ENCODE results near the gene ZNF117. TPM values are rescaled to one million over a fixed set of nuclear protein-coding genes. Genes with fewer than 3 reads are reported as not detected.
"Not testable (repeated sequence)": the region's sequence is repeated elsewhere in the genome, so short reads cannot be mapped to it uniquely, and the experiment has no call there.

Gene ZNF117
- total and polyA plus RNA-seq, 2 experiments from 2014 or later = 5.4 to 10.0 TPM

GRCh38 chr7:64945503-64946175 is 45.2 kb downstream of the ZNF117 start:
- no peaks in the 10 kb centered on the region for H3K9me3 ChIP-seq (ENCODE audit: low read depth)
- no peak for DNase-seq (ENCODE audit: low read depth in 1 of 2, low spot score in 1 of 2)
- H3K4me3 ChIP-seq = no peak overlapping the region
- peaks cover 51% of the 10 kb centered on the region for H3K27me3 ChIP-seq
- H3K27ac ChIP-seq = no peak overlapping the region
- TF ChIP-seq CTCF (IDR thresholded peaks at IDR 0.05; ENCODE audit: low read depth, low read length) = no peak
- H3K36me3 ChIP-seq = no peaks in the 10 kb centered on the region
- no peaks in the 10 kb centered on the region for H3K4me1 ChIP-seq (ENCODE audit: low read depth)

GRCh38 chr7:64944667-64945502 is 46.0 kb downstream of the ZNF117 start:
- not testable (repeated sequence) for H3K27ac ChIP-seq; H3K36me3 ChIP-seq; H3K9me3 ChIP-seq (ENCODE audit: low read depth); H3K4me1 ChIP-seq (ENCODE audit: low read depth); H3K4me3 ChIP-seq
- peak in 1 of 2 donors; percentile 35 for DNase-seq (ENCODE audit: low read depth in 1 of 2, low spot score in 1 of 2)
- H3K27me3 ChIP-seq = peaks cover 43% of the 10 kb centered on the region

GRCh38 chr7:64940021-64940420 is 50.8 kb downstream of the ZNF117 start:
- H3K27ac ChIP-seq; H3K27me3 ChIP-seq; H3K4me3 ChIP-seq; DNase-seq (ENCODE audit: low read depth in 1 of 2, low spot score in 1 of 2); H3K9me3 ChIP-seq (ENCODE audit: low read depth); H3K4me1 ChIP-seq (ENCODE audit: low read depth); H3K36me3 ChIP-seq: not testable (repeated sequence)

GRCh38 chr7:64938540-64938939 is 52.3 kb downstream of the ZNF117 start:
- TF ChIP-seq CTCF (IDR thresholded peaks at IDR 0.05; ENCODE audit: low read depth, low read length) = no peak
- Histone ChIP-seq H3K27ac (no peak overlapping the region), H3K4me1 (ENCODE audit: low read depth) (no peaks in the 10 kb centered on the region), H3K9me3 (ENCODE audit: low read depth) (no peaks in the 10 kb centered on the region), H3K36me3 (no peaks in the 10 kb centered on the region), H3K4me3 (no peak overlapping the region), H3K27me3 (no peaks in the 10 kb centered on the region)
- DNase-seq (ENCODE audit: low read depth in 1 of 2, low spot score in 1 of 2) = no peak

- H3K4me3 ChIP-seq = no peak overlapping the region
- no peaks in the 10 kb centered on the region for H3K4me1 ChIP-seq (ENCODE audit: low read depth)
- H3K9me3 ChIP-seq (ENCODE audit: low read depth) = no peaks in the 10 kb centered on the region
- H3K27ac ChIP-seq = no peak overlapping the region
- H3K27me3 ChIP-seq = no peaks in the 10 kb centered on the region
- no peak for DNase-seq (ENCODE audit: low read depth in 1 of 2, low spot score in 1 of 2)
- H3K36me3 ChIP-seq = no peaks in the 10 kb centered on the region
- no peak for TF ChIP-seq CTCF (IDR thresholded peaks at IDR 0.05; ENCODE audit: low read depth, low read length)
These were observed 56.4 kb downstream of the ZNF117 start for GRCh38 chr7:64934478-64934877.

GRCh38 chr7:64928252-64929187 is 62.3 kb downstream of the ZNF117 start:
- not testable (repeated sequence) for H3K9me3 ChIP-seq (ENCODE audit: low read depth); H3K36me3 ChIP-seq

More at GRCh38 chr7:64928252-64929187, 62.3 kb downstream of the ZNF117 start:
- not testable (repeated sequence) for H3K27ac ChIP-seq; DNase-seq (ENCODE audit: low read depth in 1 of 2, low spot score in 1 of 2); H3K27me3 ChIP-seq; H3K4me3 ChIP-seq; H3K4me1 ChIP-seq (ENCODE audit: low read depth)

Other genes starting within 250 kb of the ZNF117 start
- gene ZNF138, start 196.6 kb downstream of the ZNF117 start, total RNA-seq = 10.3 and 18.3 TPM in 2 replicates
- 10.1 and 10.4 TPM in 2 replicates for gene ZNF138, start 196.6 kb downstream of the ZNF117 start, polyA plus RNA-seq
- 4.2 and 4.8 TPM in 2 replicates for gene ZNF273, start 87.8 kb downstream of the ZNF117 start, total RNA-seq
- gene ZNF273, start 87.8 kb downstream of the ZNF117 start, polyA plus RNA-seq = 6.6 and 6.8 TPM in 2 replicates
- 17.4 and 23.7 TPM in 2 replicates for gene ERV3-1, start 15.7 kb upstream of the ZNF117 start, total RNA-seq
- 23.2 and 29.2 TPM in 2 replicates for gene ERV3-1, start 15.7 kb upstream of the ZNF117 start, polyA plus RNA-seq